Measurements from ENCODE around the gene GPC3.

The GPC3 gene

GRCh38 chrX:133971586-133971985 is 13.8 kb downstream of the GPC3 start:
- no peak for TF ChIP-seq CTCF (IDR thresholded peaks at IDR 0.05)
- no peak overlapping the region for H3K4me3 ChIP-seq
- no peaks in the 10 kb centered on the region for H3K9me3 ChIP-seq
- no peaks in the 10 kb centered on the region for H3K36me3 ChIP-seq
- no peaks in the 10 kb centered on the region for H3K4me1 ChIP-seq
- intact Hi-C loops (cut with DNase I; ENCODE audit: low total_unique reads), result no loop called here
- H3K27me3 ChIP-seq, result no peaks in the 10 kb centered on the region
- H3K27ac ChIP-seq, result no peak overlapping the region
- DNase-seq, result no peak

DNA sequence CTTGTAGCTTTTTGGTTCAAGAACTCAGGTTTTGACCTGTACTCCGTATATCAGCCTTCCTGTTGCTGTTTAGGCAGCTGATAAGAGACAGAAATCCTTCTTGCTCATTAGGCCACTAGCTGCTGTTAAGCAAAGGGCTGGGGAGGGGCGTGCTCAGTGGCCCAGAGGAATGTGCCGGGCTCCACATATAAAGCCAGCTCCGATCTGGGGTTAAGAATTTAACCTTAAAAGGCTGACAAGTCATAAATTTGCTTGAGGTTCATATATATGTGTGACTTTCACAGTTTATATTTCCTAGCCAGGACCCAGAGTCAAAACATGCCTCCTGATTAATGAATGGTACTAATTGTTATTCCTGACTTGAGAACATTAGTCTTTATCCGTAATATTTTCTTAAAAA is 15.3 kb downstream of the GPC3 start:
- intact Hi-C loops (cut with DNase I; ENCODE audit: low total_unique reads), result no loop called here
- no peak for TF ChIP-seq CTCF (IDR thresholded peaks at IDR 0.05)
- Histone ChIP-seq H3K27me3 (no peaks in the 10 kb centered on the region), H3K9me3 (no peaks in the 10 kb centered on the region), H3K36me3 (no peaks in the 10 kb centered on the region), H3K4me3 (no peak overlapping the region), H3K4me1 (no peaks in the 10 kb centered on the region), H3K27ac (no peak overlapping the region)
- DNase-seq, result no peak

DNA sequence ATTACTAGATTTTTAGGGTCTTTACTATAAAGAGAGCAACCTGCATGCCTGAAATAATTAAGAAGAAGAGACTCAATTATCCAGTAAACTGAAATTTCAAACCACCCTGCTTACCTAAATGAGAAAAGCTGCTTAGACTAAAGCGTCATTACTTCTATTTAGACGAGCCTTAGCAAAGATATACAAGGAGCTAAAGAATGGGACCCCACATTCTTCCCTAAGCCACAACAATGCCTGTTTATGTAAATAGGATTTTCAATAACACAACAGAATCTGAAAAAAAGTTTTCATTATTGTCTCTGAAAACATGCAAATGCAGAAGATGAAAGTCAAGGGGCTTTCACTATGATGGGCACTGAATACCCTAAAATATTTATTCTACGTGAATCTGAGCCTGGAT is 16.2 kb downstream of the GPC3 start:
- Histone ChIP-seq H3K4me3 (no peak overlapping the region), H3K4me1 (no peaks in the 10 kb centered on the region), H3K27ac (no peak overlapping the region), H3K27me3 (no peaks in the 10 kb centered on the region), H3K36me3 (no peaks in the 10 kb centered on the region), H3K9me3 (no peaks in the 10 kb centered on the region)
- intact Hi-C loops (cut with DNase I; ENCODE audit: low total_unique reads), result no loop called here
- DNase-seq, result no peak
- TF ChIP-seq CTCF (IDR thresholded peaks at IDR 0.05), result no peak

- intact Hi-C loops (cut with DNase I; ENCODE audit: low total_unique reads), result no loop called here
- no peak overlapping the region for H3K4me3 ChIP-seq
- no peak for TF ChIP-seq CTCF (IDR thresholded peaks at IDR 0.05)
- no peaks in the 10 kb centered on the region for H3K36me3 ChIP-seq
- H3K27me3 ChIP-seq, result no peaks in the 10 kb centered on the region
- H3K27ac ChIP-seq, result no peak overlapping the region
- DNase-seq, result no peak
- no peaks in the 10 kb centered on the region for H3K4me1 ChIP-seq
- no peaks in the 10 kb centered on the region for H3K9me3 ChIP-seq
Observed at GRCh38 chrX:133968109-133968508, 17.3 kb downstream of the GPC3 start.

GRCh38 chrX:133966199-133966598 is 19.2 kb downstream of the GPC3 start:
- no peak for TF ChIP-seq CTCF (IDR thresholded peaks at IDR 0.05)
- Histone ChIP-seq H3K4me1 (no peaks in the 10 kb centered on the region), H3K9me3 (no peaks in the 10 kb centered on the region), H3K4me3 (no peak overlapping the region), H3K27me3 (no peaks in the 10 kb centered on the region), H3K36me3 (no peaks in the 10 kb centered on the region), H3K27ac (no peak overlapping the region)
- intact Hi-C loops (cut with DNase I; ENCODE audit: low total_unique reads), result no loop called here
- DNase-seq, result no peak

- no peaks in the 10 kb centered on the region for H3K9me3 ChIP-seq
- no peaks in the 10 kb centered on the region for H3K27me3 ChIP-seq
- no peak for DNase-seq
- no peak overlapping the region for H3K27ac ChIP-seq
- no peak overlapping the region for H3K4me3 ChIP-seq
- H3K36me3 ChIP-seq, result no peaks in the 10 kb centered on the region
- TF ChIP-seq CTCF (IDR thresholded peaks at IDR 0.05), result no peak
- intact Hi-C loops (cut with DNase I; ENCODE audit: low total_unique reads), result no loop called here
- no peaks in the 10 kb centered on the region for H3K4me1 ChIP-seq
Observed at GRCh38 chrX:133965321-133965720, 20.1 kb downstream of the GPC3 start.
